ENCODE data around the gene CD300A.
A peak's percentile ranks its signal among the peaks of the same experiment; 100 is the strongest.

Gene CD300A

GRCh38 chr17:74455821-74456220, 10.6 kb upstream of the CD300A start:
- no peak for DNase-seq

- peak; percentile 83 for DNase-seq
Observed at GRCh38 chr17:74457146-74457819, 9.2 kb upstream of the CD300A start.

- DNase-seq: no peak
Observed at GRCh38 chr17:74457820-74458166, 8.6 kb upstream of the CD300A start.

- DNase-seq: no peak
Observed at GRCh38 chr17:74458835-74459234, 7.6 kb upstream of the CD300A start.

- DNase-seq: no peak
Observed at GRCh38 chr17:74459622-74460021, 6.8 kb upstream of the CD300A start.

- no peak for DNase-seq
Observed at GRCh38 chr17:74460241-74460640, 6.2 kb upstream of the CD300A start.

- no peak for DNase-seq
Observed at GRCh38 chr17:74460996-74461395, 5.4 kb upstream of the CD300A start.

GRCh38 chr17:74461611-74462010, 4.8 kb upstream of the CD300A start:
- DNase-seq: no peak

GRCh38 chr17:74464730-74465377, 1.6 kb upstream of the CD300A start:
- no peak for DNase-seq

GRCh38 chr17:74465378-74466110, 890 bp upstream of the CD300A start:
- DNase-seq: no peak

GRCh38 chr17:74466828-74467184, 372 bp downstream of the CD300A start:
- no peak for DNase-seq

- DNase-seq: no peak
Observed at GRCh38 chr17:74467221-74467951, 952 bp downstream of the CD300A start.

- DNase-seq: no peak
Observed at GRCh38 chr17:74471341-74471740, 4.9 kb downstream of the CD300A start.

GRCh38 chr17:74472890-74473289, 6.5 kb downstream of the CD300A start:
- no peak for DNase-seq

GRCh38 chr17:74473294-74473693, 6.9 kb downstream of the CD300A start:
- no peak for DNase-seq

- no peak for DNase-seq
Observed at GRCh38 chr17:74474043-74474792, 7.8 kb downstream of the CD300A start.

- DNase-seq: no peak
Observed at GRCh38 chr17:74475189-74475588, 8.8 kb downstream of the CD300A start.

GRCh38 chr17:74477411-74477810, 11.0 kb downstream of the CD300A start:
- no peak for DNase-seq

GRCh38 chr17:74478420-74479100, 12.1 kb downstream of the CD300A start:
- DNase-seq: no peak

- DNase-seq: no peak
Observed at GRCh38 chr17:74480290-74480689, 13.9 kb downstream of the CD300A start.

GRCh38 chr17:74481621-74482020, 15.2 kb downstream of the CD300A start:
- DNase-seq: no peak

- no peak for DNase-seq
Observed at GRCh38 chr17:74484066-74484465, 17.6 kb downstream of the CD300A start.
